H9 (cell line): Measurements from ENCODE around the gene MRPS34. TPM values are rescaled to one million over a fixed set of nuclear protein-coding genes. Genes with fewer than 3 reads are reported as not detected.

Experiments used
- DNase-seq: peaks from one replicate; pipeline ENCODE4 v3.0.0-alpha.2; 2017
- H2AFZ ChIP-seq: one replicate; pipeline ENCODE4 v1.6.1; 2013; ENCODE audit warnings: mild to moderate bottlenecking, low read length, control low read depth, moderate library complexity
- H2AK5ac ChIP-seq: 2 replicates; pipeline ENCODE4 v1.6.1; 2013; ENCODE audit warnings: low read length, control low read depth, mixed read lengths; ENCODE audit not compliant: insufficient read length
- H2BK120ac ChIP-seq: one replicate; pipeline ENCODE4 v1.6.1; 2013; ENCODE audit warnings: low read depth, mild to moderate bottlenecking, low read length, control low read depth, inconsistent platforms; ENCODE audit not compliant: poor library complexity, severe bottlenecking
- H2BK12ac ChIP-seq: 2 replicates; pipeline ENCODE4 v1.6.1; 2013; ENCODE audit warnings: low read length, control low read depth, mixed read lengths, low read depth; ENCODE audit not compliant: insufficient read length
- H2BK15ac ChIP-seq: 2 replicates; pipeline ENCODE4 v1.6.1; 2013; ENCODE audit warnings: low read depth, low read length, control low read depth
- H2BK20ac ChIP-seq: one replicate; pipeline ENCODE4 v1.6.1; 2013; ENCODE audit warnings: low read depth, mild to moderate bottlenecking, low read length, control low read depth, inconsistent platforms; ENCODE audit not compliant: poor library complexity, severe bottlenecking
- H2BK5ac ChIP-seq: 2 replicates; pipeline ENCODE4 v1.6.1; 2013; ENCODE audit warnings: low read length, control low read depth, mixed read lengths; ENCODE audit not compliant: insufficient read length
- H3K14ac ChIP-seq: 2 replicates; pipeline ENCODE4 v1.6.1; 2013; ENCODE audit warnings: low read length, control low read depth; ENCODE audit not compliant: insufficient read depth
- H3K18ac ChIP-seq: 2 replicates; pipeline ENCODE4 v1.6.1; 2013; ENCODE audit warnings: low read depth, mild to moderate bottlenecking, mixed read lengths, low read length, control low read depth; ENCODE audit not compliant: insufficient read length
- H3K23ac ChIP-seq: 2 replicates; pipeline ENCODE4 v1.6.1; 2013; ENCODE audit warnings: low read length, control low read depth, mixed read lengths, low read depth; ENCODE audit not compliant: insufficient read length
- H3K23me2 ChIP-seq: 2 replicates; pipeline ENCODE4 v1.6.1; 2013; ENCODE audit warnings: low read depth, mild to moderate bottlenecking, mixed read lengths, low read length, control low read depth; ENCODE audit not compliant: insufficient read length, poor library complexity, severe bottlenecking
- H3K27ac ChIP-seq: 2 replicates; pipeline ENCODE4 v1.5.1; 2013; ENCODE audit warnings: low read length, control low read depth, mixed read lengths, low read depth; ENCODE audit not compliant: insufficient read length
- H3K27me3 ChIP-seq: 2 replicates; pipeline ENCODE4 v1.6.1; 2013; ENCODE audit warnings: low read length, control low read depth, inconsistent platforms; ENCODE audit not compliant: insufficient read depth
- H3K4ac ChIP-seq: 2 replicates; pipeline ENCODE4 v1.6.1; 2013; ENCODE audit warnings: low read depth, mild to moderate bottlenecking, control low read depth, inconsistent platforms, low read length, moderate library complexity
- H3K4me1 ChIP-seq: 2 replicates; pipeline ENCODE4 v1.6.1; 2013; ENCODE audit warnings: low read length, control low read depth, inconsistent platforms; ENCODE audit not compliant: insufficient read depth
- H3K4me2 ChIP-seq: 2 replicates; pipeline ENCODE4 v1.6.1; 2013; ENCODE audit warnings: low read length, control low read depth, mixed read lengths; ENCODE audit not compliant: insufficient read length, insufficient read depth
- H3K56ac ChIP-seq: 2 replicates; pipeline ENCODE4 v1.6.1; 2013; ENCODE audit warnings: low read depth, mild to moderate bottlenecking, mixed read lengths, low read length, control low read depth; ENCODE audit not compliant: insufficient read length
- H3K79me1 ChIP-seq: 2 replicates; pipeline ENCODE4 v1.6.1; 2013; ENCODE audit warnings: low read depth, mild to moderate bottlenecking, moderate library complexity, low read length, control low read depth, inconsistent platforms; ENCODE audit not compliant: insufficient read depth, poor library complexity, severe bottlenecking
- H3K79me2 ChIP-seq: 2 replicates; pipeline ENCODE4 v1.6.1; 2013; ENCODE audit warnings: low read length, control low read depth, inconsistent platforms; ENCODE audit not compliant: insufficient read depth
- H3K9ac ChIP-seq: 2 replicates; pipeline ENCODE4 v1.6.1; 2013; ENCODE audit warnings: low read length, control low read depth, mixed read lengths; ENCODE audit not compliant: insufficient read length; ENCODE audit errors: extremely low read depth
- H3K9me3 ChIP-seq: one replicate; pipeline ENCODE4 v1.6.1; 2013; ENCODE audit warnings: low read depth, low read length, inconsistent platforms; ENCODE audit not compliant: control insufficient read depth
- H3T11ph ChIP-seq: one replicate; pipeline ENCODE4 v1.6.1; 2013; ENCODE audit warnings: mild to moderate bottlenecking, low read length, control low read depth, inconsistent platforms
- H4K20me1 ChIP-seq: one replicate; pipeline ENCODE4 v1.6.1; 2013; ENCODE audit not compliant: control insufficient read depth, insufficient read length, insufficient read depth
- H4K5ac ChIP-seq: 2 replicates; pipeline ENCODE4 v1.6.1; 2013; ENCODE audit warnings: low read depth, mild to moderate bottlenecking, mixed read lengths, low read length, control low read depth; ENCODE audit not compliant: insufficient read length
- H4K8ac ChIP-seq: replicated peaks from 2 replicates; pipeline ENCODE4 v1.6.1; 2013; ENCODE audit warnings: low read length, control low read depth, mixed read lengths, low read depth; ENCODE audit not compliant: insufficient read length
- H4K91ac ChIP-seq: 2 replicates; pipeline ENCODE4 v1.6.1; 2013; ENCODE audit warnings: low read depth, mild to moderate bottlenecking, moderate library complexity, mixed read lengths, low read length, control low read depth; ENCODE audit not compliant: insufficient read length
- H3K27ac Mint-ChIP-seq, 3 experiments: 2 replicates in 2 of 3; 3 replicates in 1 of 3; pipeline ENCODE4 v1.8.0; 2020 to 2021; ENCODE audit warnings: mixed read lengths in 3 of 3, mild to moderate bottlenecking in 1 of 3, moderate library complexity in 1 of 3
- H3K27me3 Mint-ChIP-seq: 2 replicates; pipeline ENCODE4 v1.8.0; 2021; ENCODE audit warnings: low read depth, mild to moderate bottlenecking, moderate library complexity, mixed read lengths
- H3K36me3 Mint-ChIP-seq, 3 experiments: 2 replicates in 2 of 3; 3 replicates in 1 of 3; pipeline ENCODE4 v1.8.0; 2020 to 2021; ENCODE audit warnings: low read depth in 3 of 3, mixed read lengths in 3 of 3; ENCODE audit not compliant: insufficient read depth in 1 of 3
- H3K4me1 Mint-ChIP-seq, 2 experiments: 2 replicates each; pipeline ENCODE4 v1.8.0; 2020; ENCODE audit warnings: mixed read lengths in 2 of 2
- H3K4me3 Mint-ChIP-seq, 2 experiments: 2 replicates in 1 of 2; 3 replicates in 1 of 2; pipeline ENCODE4 v1.8.0; 2020 to 2021; ENCODE audit warnings: mild to moderate bottlenecking in 2 of 2, mixed read lengths in 2 of 2, moderate library complexity in 1 of 2
- H3K9me3 Mint-ChIP-seq, 2 experiments: 2 replicates in 1 of 2; 3 replicates in 1 of 2; pipeline ENCODE4 v1.8.0; 2020; ENCODE audit warnings: mild to moderate bottlenecking in 2 of 2, mixed read lengths in 2 of 2, moderate library complexity in 1 of 2
- WGBS: extraction: QIAGEN DNeasy Blood & Tissue Kit; methylation state at CpG from one replicate; pipeline ENCODE4 v1.1.7; 2013; ENCODE audit warnings: missing lambda C conversion rate, low lambda C conversion rate, mixed read lengths; ENCODE audit not compliant: insufficient read length; ENCODE audit errors: extremely low coverage; 5-methylcytosine and 5-hydroxymethylcytosine counted together
- total RNA-seq: library from RNA; stranded (reverse); gene quantifications from 2 replicates; pipeline ENCODE4 v1.2.1, GENCODE V29; 2021
- TF ChIP-seq, protein P1 (sequence below): fragments of 200-600 bp; sonication (generic); conservative IDR thresholded peaks from 3 replicates; pipeline ENCODE4 v1.8.0; 2021; ENCODE audit warnings: antibody characterized with exemption, mild to moderate bottlenecking

MRPS34 gene
- total RNA-seq, 1 experiment from 2014 or later = 205 TPM

- H3K79me1 ChIP-seq = no peaks in the 10 kb centered on the region
- H3K23ac ChIP-seq = no peak overlapping the region
- no CpG with 5 or more reads among the region's 32 CpGs for WGBS
- no peaks in the 10 kb centered on the region for H3K9me3 Mint-ChIP-seq
- no peak overlapping the region for H2AFZ ChIP-seq
- no peak overlapping the region for H2BK5ac ChIP-seq
- no peak overlapping the region for H3K14ac ChIP-seq
- H3K27ac ChIP-seq = no peak overlapping the region
- no peak overlapping the region for H2AK5ac ChIP-seq
- no peaks in the 10 kb centered on the region for H3K79me2 ChIP-seq
- no peaks in the 10 kb centered on the region for H3K27me3 ChIP-seq
- H2BK20ac ChIP-seq = no peak overlapping the region
- no peak overlapping the region for H2BK15ac ChIP-seq
- no peaks in the 10 kb centered on the region for H3K23me2 ChIP-seq
- H2BK120ac ChIP-seq = no peak overlapping the region
- DNase-seq = no peak
- no peaks in the 10 kb centered on the region for H3K27me3 Mint-ChIP-seq
- no peak overlapping the region for H3K18ac ChIP-seq
- peaks cover 0 to 4% of the 10 kb centered on the region in 2 experiments; a peak in 3 of 4 replicates for H3K4me1 Mint-ChIP-seq
- no peaks in the 10 kb centered on the region for H4K20me1 ChIP-seq
- H3K9me3 ChIP-seq = no peaks in the 10 kb centered on the region
- H3K4me1 ChIP-seq = no peaks in the 10 kb centered on the region
- H4K91ac ChIP-seq = no peak overlapping the region
- peaks cover 2 to 19% (median 16%) of the 10 kb centered on the region in 3 experiments; a peak in 6 of 7 replicates for H3K36me3 Mint-ChIP-seq
- no peak overlapping the region for H4K5ac ChIP-seq
- no peak overlapping the region for H3K9ac ChIP-seq
- H2BK12ac ChIP-seq = no peak overlapping the region
- peak overlapping the region in 1 of 3 experiments; percentile 24; a peak in 3 of 7 replicates for H3K27ac Mint-ChIP-seq
- H3K4ac ChIP-seq = no peak overlapping the region
- no peak overlapping the region for H3K4me2 ChIP-seq
- H3K56ac ChIP-seq = no peak overlapping the region
- H4K8ac ChIP-seq = peak overlapping the region; percentile 2
- TF ChIP-seq, protein P1, sequence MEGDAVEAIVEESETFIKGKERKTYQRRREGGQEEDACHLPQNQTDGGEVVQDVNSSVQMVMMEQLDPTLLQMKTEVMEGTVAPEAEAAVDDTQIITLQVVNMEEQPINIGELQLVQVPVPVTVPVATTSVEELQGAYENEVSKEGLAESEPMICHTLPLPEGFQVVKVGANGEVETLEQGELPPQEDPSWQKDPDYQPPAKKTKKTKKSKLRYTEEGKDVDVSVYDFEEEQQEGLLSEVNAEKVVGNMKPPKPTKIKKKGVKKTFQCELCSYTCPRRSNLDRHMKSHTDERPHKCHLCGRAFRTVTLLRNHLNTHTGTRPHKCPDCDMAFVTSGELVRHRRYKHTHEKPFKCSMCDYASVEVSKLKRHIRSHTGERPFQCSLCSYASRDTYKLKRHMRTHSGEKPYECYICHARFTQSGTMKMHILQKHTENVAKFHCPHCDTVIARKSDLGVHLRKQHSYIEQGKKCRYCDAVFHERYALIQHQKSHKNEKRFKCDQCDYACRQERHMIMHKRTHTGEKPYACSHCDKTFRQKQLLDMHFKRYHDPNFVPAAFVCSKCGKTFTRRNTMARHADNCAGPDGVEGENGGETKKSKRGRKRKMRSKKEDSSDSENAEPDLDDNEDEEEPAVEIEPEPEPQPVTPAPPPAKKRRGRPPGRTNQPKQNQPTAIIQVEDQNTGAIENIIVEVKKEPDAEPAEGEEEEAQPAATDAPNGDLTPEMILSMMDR = no peak
- no peak overlapping the region for H3K4me3 Mint-ChIP-seq
- H3T11ph ChIP-seq = no peak overlapping the region
Observed at GRCh38 chr16:1726661-1727502, 46.1 kb downstream of the MRPS34 start.
